Measurements from ENCODE around the gene BPIFA3.

GRCh38 chr20:33199026-33199425, 18.1 kb upstream of the BPIFA3 start:
- TF ChIP-seq PKNOX1 (IDR thresholded peaks at IDR 0.05) (no peak), FOXM1 (IDR thresholded peaks at IDR 0.05; ENCODE audit: borderline replicate concordance) (no peak), CTBP1 (IDR thresholded peaks at IDR 0.05; ENCODE audit: borderline replicate concordance) (no peak), LEF1 (IDR thresholded peaks at IDR 0.05; ENCODE audit: borderline replicate concordance) (no peak), FOXA1 (IDR thresholded peaks at IDR 0.05) (no peak), FOXK2 (IDR thresholded peaks at IDR 0.05) (no peak), HDGF (IDR thresholded peaks at IDR 0.05; ENCODE audit: borderline replicate concordance) (no peak), BHLHE40 (IDR thresholded peaks at IDR 0.05; ENCODE audit: borderline replicate concordance) (no peak), NFRKB (IDR thresholded peaks at IDR 0.05) (no peak), SP1 (IDR thresholded peaks at IDR 0.05) (no peak)

All from HEK293T (cell line).